Placental pericyte (primary cell): ENCODE measurements around the gene ETFB. TPM values are rescaled to one million over a fixed set of nuclear protein-coding genes. Genes with fewer than 3 reads are reported as not detected.

Experiments
- total RNA-seq: library from RNA; depleted of rRNA; stranded (reverse); fragments of >200 nt; gene quantifications from 2 replicates; pipeline ENCODE4 v1.2.3, GENCODE V29; 2012

The ETFB gene
- 51.1 and 111 TPM in 2 replicates for total RNA-seq

DNA sequence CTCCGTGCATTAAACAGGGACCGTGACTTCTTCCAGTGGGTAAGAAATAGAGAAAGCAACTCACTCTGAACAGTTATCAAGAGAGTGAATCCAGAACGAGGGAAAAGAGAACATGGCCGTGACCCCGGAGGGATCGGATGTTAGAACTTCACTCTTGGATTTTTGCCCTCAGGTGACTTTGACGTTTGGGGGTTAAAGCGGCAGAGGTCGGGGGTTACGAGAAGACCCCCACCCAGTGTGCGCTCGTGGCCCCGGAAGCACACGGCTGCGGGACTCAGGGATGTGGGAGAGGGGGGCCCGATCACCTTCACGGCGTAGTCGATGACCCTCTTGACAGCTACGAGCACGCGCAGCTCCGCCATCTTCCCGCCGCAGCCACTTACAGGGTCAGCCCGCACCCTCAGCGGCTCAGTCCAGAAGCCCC, at the start of gene ETFB:
Gene ETFB (minus strand): TSS at position 424 of the 424 bp plus-strand sequence. CDS start 62 bp downstream, at position 362.

GRCh38 chr19:51387924-51388389, 21.8 kb upstream of the ETFB start, which contains the start of gene LIM2:
Gene LIM2 (minus strand): TSS chr19:51387974. CDS start chr19:51387443, 531 bp downstream.

DNA sequence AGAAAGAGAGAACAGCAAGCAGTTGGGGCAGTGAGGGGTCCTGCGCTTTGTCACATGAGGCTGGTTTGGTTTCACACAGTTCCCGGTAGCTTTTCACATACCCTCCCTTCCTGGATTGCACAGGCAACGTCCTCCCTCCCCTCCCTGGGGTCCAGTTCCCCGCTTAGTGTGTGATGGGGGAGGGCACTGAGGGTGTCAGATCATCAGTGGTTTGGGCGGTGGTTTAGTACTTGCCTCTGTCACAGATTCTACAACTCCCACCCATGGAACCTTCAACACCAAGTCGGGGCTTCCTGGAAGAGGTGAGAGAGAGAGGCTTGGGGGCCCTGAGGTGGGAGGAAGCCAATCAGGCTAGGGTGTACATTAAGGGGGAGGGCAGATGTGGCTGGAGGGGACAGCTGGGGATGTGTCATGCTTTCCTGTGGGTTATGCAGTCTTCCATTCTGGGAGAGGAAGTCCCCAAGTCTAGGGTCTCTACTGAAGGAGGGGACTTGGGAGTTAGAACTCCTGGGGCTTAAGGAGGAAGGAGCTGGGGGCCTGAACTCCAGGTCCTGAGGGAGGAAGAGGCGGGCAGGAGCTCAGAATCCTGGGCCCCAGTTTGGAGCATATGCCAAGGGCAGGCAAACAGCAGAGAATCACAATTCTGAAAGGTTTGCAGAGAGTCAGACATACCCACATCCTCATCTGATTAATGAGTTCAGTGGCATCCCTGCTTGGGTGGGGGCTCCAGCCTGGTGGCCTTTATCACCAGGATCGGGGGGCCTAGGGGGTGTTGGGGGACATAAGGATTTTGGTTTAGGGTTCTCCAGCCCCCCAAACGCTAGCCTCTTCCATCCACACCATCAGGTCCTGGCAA, 6.7 kb upstream of the ETFB start, which contains the start of gene NKG7:
Gene NKG7 (minus strand): TSS at position 6 of the 856 bp plus-strand sequence. CDS start 119 bp downstream, outside the sequence.

GRCh38 chr19:51368366-51369282, 2.4 kb upstream of the ETFB start, which contains the start of gene CLDND2:
Gene CLDND2 (minus strand): TSS chr19:51369003. CDS start chr19:51368577, 426 bp downstream.

DNA sequence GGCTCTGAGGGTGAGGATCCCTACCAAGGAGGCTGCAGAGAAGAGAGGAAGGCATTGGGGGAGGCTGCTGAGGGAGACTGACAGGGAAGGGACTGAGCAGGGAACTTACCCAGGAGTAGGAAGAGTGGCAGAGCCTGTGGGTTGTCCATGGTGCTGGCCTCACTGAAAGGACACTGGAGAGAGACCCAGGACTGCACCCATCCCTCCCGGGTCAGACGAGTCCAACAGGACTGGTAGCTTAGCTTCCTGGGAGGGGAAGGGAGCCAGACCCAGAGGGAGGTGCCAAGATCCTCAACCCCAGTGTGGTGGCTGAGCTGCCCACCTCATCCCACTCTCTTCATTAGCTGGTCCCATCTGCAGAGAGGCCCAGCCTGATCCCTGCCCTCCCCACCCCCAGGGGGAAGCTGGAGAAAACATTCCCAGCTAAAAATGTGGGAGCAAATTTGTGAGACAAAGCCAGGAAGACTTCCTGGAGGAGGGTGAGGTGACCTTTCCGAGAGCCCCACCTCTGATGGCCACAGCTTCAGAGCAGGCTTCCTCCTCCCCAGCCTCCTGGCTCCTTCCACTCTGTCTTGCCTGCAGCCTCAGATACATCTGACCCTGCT, 24.1 kb downstream of the ETFB start, which contains the start of gene VSIG10L:
Gene VSIG10L (minus strand): TSS at position 164 of the 605 bp plus-strand sequence. CDS start 15 bp downstream, at position 149.

GRCh38 chr19:51311351-51312257, 54.6 kb downstream of the ETFB start, which contains the start of gene IGLON5:
Gene IGLON5 (plus strand): TSS chr19:51311644. CDS start chr19:51311848, 204 bp downstream.

Other genes starting within 250 kb of the ETFB start
- gene SIGLEC9, start 241.5 kb downstream of the ETFB start, total RNA-seq = 0.22 TPM in 1 of 2 replicates, not detected in the other
- gene SIGLEC7, start 224.1 kb downstream of the ETFB start, total RNA-seq = not detected in 2 replicates
- gene CD33, start 141.3 kb downstream of the ETFB start, total RNA-seq = not detected in 2 replicates
- gene SIGLECL1, start 115.3 kb downstream of the ETFB start, total RNA-seq = not detected in 2 replicates
- gene IGLON5, start 54.7 kb downstream of the ETFB start, total RNA-seq = not detected in 2 replicates
- 0.88 and 1.4 TPM in 2 replicates for gene VSIG10L, start 24.2 kb downstream of the ETFB start, total RNA-seq
- gene CLDND2, start 2.6 kb upstream of the ETFB start, total RNA-seq = not detected in 2 replicates
- gene NKG7, start 6.3 kb upstream of the ETFB start, total RNA-seq = not detected in 2 replicates
- not detected in 2 replicates for gene LIM2, start 21.6 kb upstream of the ETFB start, total RNA-seq
- gene C19orf84, start 24.2 kb upstream of the ETFB start, total RNA-seq = not detected in 2 replicates
- gene SIGLEC10, start 51.3 kb upstream of the ETFB start, total RNA-seq = 0.14 TPM in 1 of 2 replicates, not detected in the other
- gene SIGLEC8, start 92.1 kb upstream of the ETFB start, total RNA-seq = not detected in 2 replicates
- gene CEACAM18, start 112.2 kb upstream of the ETFB start, total RNA-seq = not detected in 2 replicates
- not detected in 2 replicates for gene SIGLEC12, start 135.4 kb upstream of the ETFB start, total RNA-seq
- not detected in 2 replicates for gene SIGLEC6, start 165.3 kb upstream of the ETFB start, total RNA-seq
- 8.5 and 31.2 TPM in 2 replicates for gene ZNF175, start 204.9 kb upstream of the ETFB start, total RNA-seq